HT-29 (cell line): ENCODE data around the gene KLHL34. TPM values are rescaled to one million over a fixed set of nuclear protein-coding genes. Genes with fewer than 3 reads are reported as not detected.

Experiments
- DNase-seq: peaks from one replicate; pipeline ENCODE4 v3.0.0-alpha.2; 2015; ENCODE audit warnings: low spot score
- total RNA-seq: library from RNA; depleted of rRNA; stranded (reverse); fragments of >200 nt; shearing (Covaris generic); gene quantifications from 2 replicates; pipeline ENCODE4 v1.2.3, GENCODE V29; 2014; rRNA removed

Gene KLHL34
- total RNA-seq, result not detected in 2 replicates

- no peak for DNase-seq
Observed at GRCh38 chrX:21658152-21658737, at the start of gene KLHL34. TSS of gene KLHL34 (minus strand) at chrX:21658330. CDS start at chrX:21657788, 542 bp downstream.

GRCh38 chrX:21705225-21705624 lies 47.1 kb upstream of the KLHL34 start:
- DNase-seq, result no peak

DNA sequence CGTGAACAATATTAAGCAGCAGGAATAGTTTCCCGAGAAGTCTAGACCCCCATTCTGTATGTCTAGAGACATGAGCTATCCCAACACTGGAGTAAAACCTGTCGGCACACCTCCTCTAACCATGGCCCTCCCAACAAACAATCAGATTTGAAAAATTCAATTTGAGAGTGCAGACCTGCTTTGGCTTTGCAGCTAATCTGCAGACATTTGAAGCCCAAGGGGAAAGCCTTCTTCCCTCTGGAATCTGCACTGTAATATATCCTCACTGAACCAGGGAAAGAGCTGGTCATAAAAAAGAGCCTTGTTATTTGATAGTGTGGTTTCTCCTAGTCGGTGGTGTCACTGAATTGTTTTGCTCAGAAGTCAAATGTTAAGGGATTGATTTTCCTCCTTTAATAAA lies 44.6 kb upstream of the KLHL34 start:
- no peak for DNase-seq

DNA sequence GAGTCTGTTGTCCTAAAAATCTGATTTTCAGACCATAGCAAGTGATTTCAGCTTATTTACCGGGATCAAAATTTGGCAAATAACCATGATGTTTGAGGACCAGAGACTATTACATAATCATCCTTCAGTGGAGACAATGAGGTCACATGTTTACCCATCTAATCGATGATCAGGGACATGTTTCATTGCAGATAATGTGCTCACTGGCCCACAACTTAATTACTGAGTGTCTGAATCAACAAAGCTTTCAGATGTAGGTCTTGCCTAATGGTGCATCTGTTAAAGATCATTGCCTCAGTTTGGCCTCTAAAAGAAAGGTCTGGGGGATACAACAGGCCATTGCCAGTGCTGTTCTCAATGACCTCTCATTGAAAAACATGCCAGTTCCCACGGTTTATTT lies 42.8 kb upstream of the KLHL34 start:
- no peak for DNase-seq

DNA sequence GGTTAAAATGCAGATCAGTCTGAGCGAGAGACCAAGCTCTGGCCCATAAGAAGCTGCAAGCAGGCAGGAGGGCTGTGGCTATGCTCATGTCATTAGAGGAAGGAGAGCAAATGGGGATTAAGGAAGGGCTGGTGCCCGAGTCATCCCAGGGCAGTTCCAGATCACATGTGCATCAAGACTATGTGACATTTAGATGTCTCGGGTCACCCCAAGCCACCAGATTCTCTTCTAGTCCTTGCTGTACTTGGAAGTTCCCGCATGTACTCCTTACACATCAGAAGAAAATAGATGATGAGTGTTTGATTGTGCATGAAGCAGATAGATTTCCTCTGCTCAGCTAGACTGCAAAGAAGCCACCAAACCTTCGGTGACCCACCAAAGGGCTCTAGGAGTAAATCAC lies 42.1 kb upstream of the KLHL34 start:
- no peak for DNase-seq

- DNase-seq, result no peak
Observed at GRCh38 chrX:21699136-21699535, 41.0 kb upstream of the KLHL34 start.

DNA sequence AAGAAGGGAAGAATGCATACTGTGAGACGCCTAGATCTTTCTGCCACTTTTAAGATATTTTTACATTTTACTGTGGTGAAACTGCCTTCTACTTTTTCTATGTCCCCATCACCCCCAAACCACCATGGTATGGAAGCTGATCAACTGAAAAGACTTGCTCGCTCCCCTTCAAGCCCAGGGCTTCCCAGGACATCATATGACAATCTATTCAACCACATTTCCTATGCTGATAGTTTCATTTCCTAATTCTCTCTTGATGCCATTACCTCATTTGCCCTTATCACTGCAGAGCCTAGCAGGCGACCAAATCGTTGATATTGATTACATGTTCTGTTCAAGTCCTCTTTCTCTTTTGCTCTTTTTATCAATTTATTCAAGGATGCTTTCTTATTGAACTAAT lies 40.1 kb upstream of the KLHL34 start:
- no peak for DNase-seq

DNA sequence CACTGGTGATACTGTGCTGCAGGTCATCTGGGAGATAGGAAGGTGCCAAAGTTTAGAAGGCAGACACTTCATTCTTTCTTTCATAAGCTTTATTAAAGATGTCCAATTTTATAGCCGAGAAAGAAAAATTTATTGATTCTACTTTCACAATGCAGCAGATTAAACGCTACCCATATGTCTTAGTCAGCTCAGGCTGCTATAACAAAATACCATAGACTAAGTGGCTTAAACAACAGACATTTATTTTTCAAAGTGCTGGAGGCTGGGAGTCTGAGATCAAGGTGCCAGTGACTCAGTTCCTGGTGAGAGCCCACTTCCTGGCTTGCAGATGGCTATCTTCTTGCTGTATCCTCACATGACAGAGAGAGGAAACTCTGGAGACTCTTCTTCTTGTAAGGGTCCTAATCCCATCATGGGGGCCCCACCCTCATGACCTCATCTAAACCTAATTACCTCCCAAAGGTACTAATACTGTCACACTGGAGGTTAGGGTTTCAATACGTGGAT lies 33.4 kb upstream of the KLHL34 start:
- DNase-seq, result no peak

DNA sequence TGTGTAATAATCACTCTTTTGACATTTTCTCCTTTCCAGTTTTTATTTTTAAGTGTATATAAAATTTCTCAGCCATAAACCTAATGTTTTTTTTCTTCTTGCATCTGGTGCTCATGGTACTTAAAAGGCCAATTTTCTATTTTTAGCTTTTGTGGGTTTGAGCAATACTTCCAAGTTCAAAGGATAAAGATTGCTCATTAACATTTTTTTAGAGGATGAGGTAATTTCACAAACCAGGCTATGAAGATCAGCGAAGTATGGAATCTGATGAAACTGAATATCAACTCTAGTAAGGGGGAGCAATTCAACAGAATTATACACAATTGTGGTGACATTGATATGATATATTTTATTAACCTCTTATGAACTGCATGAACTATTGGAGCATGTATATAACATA lies 25.8 kb upstream of the KLHL34 start:
- no peak for DNase-seq

DNA sequence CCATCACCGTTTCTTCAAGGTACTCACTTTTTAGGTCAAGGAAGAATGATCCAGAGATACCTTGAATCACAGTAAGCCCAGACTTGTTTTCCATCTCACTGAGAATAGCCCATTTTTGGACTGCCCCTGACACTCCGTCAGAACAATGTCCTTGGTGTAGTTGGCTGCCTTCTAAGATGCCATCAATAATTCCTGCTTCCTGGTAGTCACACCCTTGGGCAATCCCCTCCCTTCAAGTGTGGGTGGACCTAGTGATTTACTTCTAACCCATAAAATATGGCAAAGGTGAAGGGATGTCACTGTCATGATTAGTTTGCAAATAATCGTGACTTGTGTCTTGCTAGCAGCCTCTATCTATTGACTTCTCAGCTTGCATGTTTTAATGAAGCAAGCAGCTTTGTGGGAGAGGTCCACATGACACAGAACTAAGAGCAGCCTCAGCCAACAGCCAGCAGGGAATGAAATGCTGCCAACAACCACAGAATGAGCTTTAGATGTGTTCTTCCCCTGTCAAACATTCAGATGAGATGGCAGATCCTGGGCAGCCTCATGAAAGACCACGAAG lies 20.0 kb upstream of the KLHL34 start:
- DNase-seq, result no peak

GRCh38 chrX:21675931-21676330 lies 17.8 kb upstream of the KLHL34 start:
- no peak for DNase-seq

DNA sequence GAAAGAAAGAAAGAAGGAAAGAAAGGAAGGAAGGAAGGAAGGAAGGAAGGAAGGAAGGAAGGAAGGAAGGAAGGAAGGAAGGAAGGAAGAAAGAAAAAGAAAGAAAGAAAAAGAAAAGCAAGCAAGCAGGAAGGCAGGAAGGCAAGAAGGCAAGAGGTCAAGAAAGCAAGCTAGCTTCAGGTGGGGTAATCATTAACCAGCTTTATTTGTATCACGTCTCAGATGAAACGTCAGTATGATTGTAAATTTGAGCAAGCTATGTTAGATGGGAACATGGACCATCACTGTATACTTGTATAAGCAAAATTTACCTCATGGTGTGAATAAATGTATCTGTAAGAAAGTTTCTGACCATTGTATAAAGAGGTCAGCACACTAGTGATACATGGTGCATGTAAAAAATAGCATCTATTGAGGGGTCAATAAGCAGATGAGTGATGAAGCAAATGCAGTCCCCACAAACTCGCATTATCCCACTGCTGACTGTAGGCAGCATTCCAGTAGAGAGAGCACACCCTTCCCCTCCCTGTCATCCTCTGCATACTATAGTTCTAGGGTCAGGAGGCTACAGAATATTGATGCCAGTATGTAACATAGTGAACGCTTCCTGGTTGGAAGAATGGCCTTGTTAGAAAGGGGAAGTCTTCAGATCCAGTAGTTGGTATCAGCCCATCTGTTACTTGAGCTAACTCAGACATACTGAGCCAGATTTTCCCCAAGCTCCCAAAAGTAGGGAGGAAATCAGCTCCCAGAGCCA lies 16.5 kb upstream of the KLHL34 start:
- peak; percentile 22 for DNase-seq

DNA sequence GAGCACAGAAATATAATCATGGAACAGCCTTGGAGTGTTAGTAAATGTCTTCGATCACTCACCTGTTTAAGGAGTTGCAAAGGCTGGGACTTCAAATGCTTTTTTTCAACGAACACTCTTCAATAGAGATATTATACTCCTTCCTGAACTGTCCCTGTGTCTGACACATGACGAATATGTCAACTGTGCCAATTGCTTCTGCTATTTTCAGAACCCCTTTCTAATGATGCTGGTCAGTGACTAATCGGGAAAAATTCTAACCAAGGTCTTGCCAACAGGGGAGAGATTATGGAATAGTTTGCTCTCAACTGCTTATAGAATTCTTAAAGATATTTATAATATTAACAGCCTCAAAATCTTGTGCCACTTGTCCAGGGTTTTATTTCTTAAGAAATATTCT lies 8.5 kb upstream of the KLHL34 start:
- DNase-seq, result no peak

- no peak for DNase-seq
Observed at GRCh38 chrX:21666252-21666651, 8.1 kb upstream of the KLHL34 start.

DNA sequence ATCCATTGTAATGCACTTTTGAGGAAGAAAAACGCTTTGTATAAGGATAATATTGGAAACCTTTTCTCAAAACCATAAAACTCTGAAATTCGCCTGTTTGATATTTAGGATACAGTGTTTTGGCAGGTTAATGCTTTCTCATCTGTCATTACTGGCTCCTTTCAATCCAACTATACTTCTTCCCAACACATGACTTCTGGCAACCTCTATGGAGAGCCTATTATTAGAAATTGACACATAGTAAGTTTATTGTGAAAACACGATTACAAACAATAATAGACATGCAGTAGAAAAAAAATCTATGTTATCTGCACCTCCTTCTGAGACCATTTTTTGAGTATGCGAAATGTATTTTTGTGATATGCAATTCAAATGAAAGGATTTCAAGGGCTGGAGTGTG lies 4.6 kb upstream of the KLHL34 start:
- DNase-seq, result no peak

GRCh38 chrX:21661316-21661715 lies 3.2 kb upstream of the KLHL34 start:
- no peak for DNase-seq

- no peak for DNase-seq
Observed at GRCh38 chrX:21660156-21660555, 2.0 kb upstream of the KLHL34 start.

DNA sequence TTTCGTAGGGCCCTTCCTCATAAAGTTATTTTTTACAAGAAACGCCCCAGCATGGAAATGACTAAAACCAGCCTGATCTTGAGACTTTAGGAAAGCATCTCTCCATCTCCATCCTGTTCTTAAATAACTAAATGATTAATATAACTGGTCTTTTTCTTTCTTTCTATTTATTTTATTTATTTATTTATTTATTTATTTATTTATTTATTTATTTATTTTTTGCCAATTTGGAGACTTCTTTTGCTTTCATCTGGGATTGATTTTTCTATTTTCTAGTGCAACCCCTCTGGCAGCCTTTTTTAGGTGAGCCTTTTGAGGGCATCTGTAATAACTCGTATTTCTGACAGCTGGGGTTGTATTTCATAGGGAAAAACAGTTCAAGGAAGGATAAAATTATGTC lies 1.2 kb upstream of the KLHL34 start:
- no peak for DNase-seq

DNA sequence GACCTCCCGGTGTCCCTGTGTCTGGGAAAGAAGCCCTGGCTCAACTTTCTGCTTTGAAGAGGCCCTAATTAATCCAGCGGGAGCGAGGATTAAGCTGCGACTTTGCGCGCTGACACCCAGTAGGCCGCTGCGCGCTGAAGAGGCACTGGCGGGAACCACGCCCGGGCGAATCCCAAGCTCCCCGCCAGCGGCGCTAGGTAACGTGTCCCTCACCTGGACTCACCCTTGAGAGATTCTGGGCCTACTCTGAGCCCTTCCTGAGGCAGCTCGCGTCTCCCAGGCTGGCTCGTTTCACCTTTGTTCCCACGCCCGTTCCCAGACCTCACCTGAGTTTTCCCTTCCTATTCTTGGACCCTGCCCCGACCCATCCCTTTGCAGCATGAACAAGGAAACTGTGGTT lies 616 bp upstream of the KLHL34 start:
- DNase-seq, result no peak

DNA sequence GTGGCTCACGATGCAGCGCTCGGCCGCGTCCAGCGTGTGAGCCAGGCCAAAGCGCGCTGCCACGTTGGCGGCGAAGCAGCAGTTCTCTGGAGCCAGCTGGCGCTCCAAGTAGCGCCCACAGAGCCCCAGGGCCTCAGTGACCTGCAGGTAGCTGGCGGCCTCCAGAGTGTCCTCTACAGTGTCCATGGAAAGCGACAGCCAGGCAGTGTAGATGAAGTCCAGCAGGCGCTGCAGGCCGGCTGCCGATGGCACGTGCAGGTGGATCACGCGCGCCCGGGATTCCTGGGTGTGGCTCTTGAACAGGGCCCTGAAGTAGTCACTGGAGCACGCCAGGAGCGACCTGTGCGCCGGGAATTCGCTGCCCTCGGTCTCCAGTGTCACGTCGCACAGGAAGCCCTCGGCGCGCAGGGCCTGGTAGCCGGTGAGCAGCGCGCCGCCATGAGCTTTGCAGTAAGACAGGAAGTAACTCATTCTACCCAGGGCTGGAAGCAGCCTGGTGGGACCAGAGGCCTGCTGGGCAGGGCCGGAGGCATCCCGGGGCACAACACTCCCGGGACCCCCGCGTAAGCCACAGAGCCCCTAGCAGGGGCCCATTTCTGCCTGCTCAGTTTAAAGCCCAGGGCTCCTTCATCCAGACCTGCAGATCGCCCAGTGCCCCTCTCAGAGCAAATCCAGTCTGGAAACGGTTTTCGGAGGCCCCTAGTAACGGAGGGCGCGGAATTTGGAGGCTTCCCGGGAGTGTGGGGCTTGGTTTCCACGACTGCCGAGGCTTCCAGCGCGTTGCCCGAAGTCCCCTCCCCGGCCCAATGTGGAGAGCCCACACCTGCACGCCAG lies 595 bp downstream of the KLHL34 start:
- no peak for DNase-seq

DNA sequence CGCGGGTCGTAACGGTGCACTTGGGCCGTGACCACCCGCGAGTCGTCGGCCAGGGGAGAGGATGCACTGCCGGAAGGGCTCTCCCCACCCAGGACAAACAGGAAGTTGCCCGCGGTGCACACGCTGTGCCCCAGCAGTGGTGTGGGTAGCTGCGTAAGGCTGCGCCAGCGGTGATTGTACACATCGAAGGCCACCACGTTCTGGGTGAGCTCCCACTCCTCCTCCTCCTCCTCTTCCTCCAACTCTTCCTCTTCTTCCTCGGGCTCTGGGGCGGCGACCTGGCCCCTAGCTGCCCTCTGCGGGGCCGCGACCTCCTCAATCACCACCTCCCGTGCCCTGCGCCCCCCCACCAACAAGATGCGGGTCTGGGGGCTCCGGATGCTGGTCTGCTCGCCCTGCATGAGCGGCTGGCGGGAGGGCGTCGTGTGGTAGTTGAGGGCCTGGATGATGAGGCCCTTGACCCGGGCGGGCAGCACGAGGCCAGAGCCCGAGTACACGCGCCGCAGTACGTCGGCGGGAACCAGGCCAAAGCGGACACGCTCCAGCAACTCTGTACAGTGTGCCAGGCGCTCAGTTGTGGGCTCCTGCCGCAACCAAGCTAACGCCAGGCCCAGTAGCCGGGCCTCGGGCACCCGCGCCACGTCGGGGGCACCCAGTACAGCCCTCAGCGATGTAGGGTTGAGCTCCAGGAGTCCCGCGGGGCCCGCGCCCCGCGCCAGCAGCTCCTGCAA lies 1.4 kb downstream of the KLHL34 start:
- DNase-seq, result no peak
